GM19468 (cell line): ENCODE data around the gene GNAO1.
A peak's percentile ranks its signal among the peaks of the same experiment; 100 is the strongest.

Source experiments
- ATAC-seq: cut with Tn5 transposase; IDR thresholded peaks from one replicate; pipeline ENCODE4 v1.9.1; 2021; ENCODE audit warnings: mild to moderate bottlenecking, moderate library complexity, moderate number of reproducible peaks; ENCODE audit not compliant: unreplicated experiment; ENCODE audit errors: extremely low read depth

Gene GNAO1

GRCh38 chr16:56303880-56304279 lies 112.6 kb downstream of the GNAO1 start:
- ATAC-seq = no peak

GRCh38 chr16:56305956-56306565 lies 114.8 kb downstream of the GNAO1 start:
- no peak for ATAC-seq

- no peak for ATAC-seq
Observed at GRCh38 chr16:56306690-56307533, 115.6 kb downstream of the GNAO1 start.

- no peak for ATAC-seq
Observed at GRCh38 chr16:56307534-56307873, 116.2 kb downstream of the GNAO1 start.

GRCh38 chr16:56309008-56309407 lies 117.7 kb downstream of the GNAO1 start:
- no peak for ATAC-seq

GRCh38 chr16:56310690-56311089 lies 119.4 kb downstream of the GNAO1 start:
- no peak for ATAC-seq

GRCh38 chr16:56311208-56312027 lies 120.1 kb downstream of the GNAO1 start:
- no peak for ATAC-seq

- no peak for ATAC-seq
Observed at GRCh38 chr16:56312028-56312300, 120.7 kb downstream of the GNAO1 start.

- no peak for ATAC-seq
Observed at GRCh38 chr16:56312556-56312955, 121.3 kb downstream of the GNAO1 start.

GRCh38 chr16:56314244-56314850 lies 123.1 kb downstream of the GNAO1 start:
- ATAC-seq = no peak

GRCh38 chr16:56315955-56316354 lies 124.7 kb downstream of the GNAO1 start:
- ATAC-seq = no peak

GRCh38 chr16:56316545-56316944 lies 125.3 kb downstream of the GNAO1 start:
- ATAC-seq = no peak

GRCh38 chr16:56317998-56318826 lies 126.9 kb downstream of the GNAO1 start:
- peak; percentile 70 for ATAC-seq

GRCh38 chr16:56318827-56319140 lies 127.5 kb downstream of the GNAO1 start:
- no peak for ATAC-seq

GRCh38 chr16:56319376-56319775 lies 128.1 kb downstream of the GNAO1 start:
- no peak for ATAC-seq

GRCh38 chr16:56320056-56320455 lies 128.8 kb downstream of the GNAO1 start:
- ATAC-seq = no peak

GRCh38 chr16:56320811-56321558 lies 129.7 kb downstream of the GNAO1 start:
- ATAC-seq = no peak

GRCh38 chr16:56321571-56321970 lies 130.3 kb downstream of the GNAO1 start:
- ATAC-seq = no peak

GRCh38 chr16:56324406-56324805 lies 133.1 kb downstream of the GNAO1 start:
- no peak for ATAC-seq
